Retinal pigment epithelial cell (primary cell): ENCODE results near the gene RNF217.

Experiments
- DNase-seq: peaks from one replicate; pipeline ENCODE4 v3.0.0-alpha.2; 2010; ENCODE audit warnings: low read depth
- H3K4me3 ChIP-seq: 2 replicates; pipeline ENCODE4 v1.5.1; 2011; ENCODE audit warnings: mild to moderate bottlenecking, low read length, control low read depth, moderate library complexity
- CTCF ChIP-seq: conservative IDR thresholded peaks from 2 replicates; pipeline ENCODE4 v1.5.1; 2011; ENCODE audit warnings: low read depth, low read length, control low read depth, inconsistent platforms

Gene RNF217

DNA sequence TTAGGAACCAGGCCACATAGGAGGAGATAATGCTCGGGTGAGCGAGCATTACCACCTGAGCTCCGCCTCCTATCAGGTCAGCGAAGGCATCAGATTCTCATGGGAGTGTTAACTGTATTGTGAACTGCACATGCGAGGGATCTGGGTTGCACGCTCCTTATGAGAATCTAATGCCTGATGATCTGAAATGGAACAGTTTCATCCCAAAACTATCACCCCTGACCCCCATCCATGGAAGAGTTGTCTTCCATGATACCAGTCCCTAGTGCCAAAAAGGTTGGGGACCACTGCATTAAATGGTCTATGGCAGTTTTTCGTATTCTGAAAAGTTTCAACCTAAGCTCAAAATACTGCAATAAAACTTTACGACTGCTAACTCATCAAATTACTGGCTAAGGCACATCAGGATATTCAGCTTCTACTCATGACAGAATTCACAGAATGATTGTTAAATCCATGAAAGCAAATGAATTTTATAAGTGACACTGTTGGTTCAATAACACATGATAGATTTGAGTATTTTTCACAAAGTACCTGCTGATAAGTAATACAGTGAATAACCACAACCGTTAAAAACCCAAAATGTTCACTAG, 25.9 kb downstream of the RNF217 start:
- DNase-seq, result no peak
- no peak for TF ChIP-seq CTCF
- H3K4me3 ChIP-seq, result no peak overlapping the region

DNA sequence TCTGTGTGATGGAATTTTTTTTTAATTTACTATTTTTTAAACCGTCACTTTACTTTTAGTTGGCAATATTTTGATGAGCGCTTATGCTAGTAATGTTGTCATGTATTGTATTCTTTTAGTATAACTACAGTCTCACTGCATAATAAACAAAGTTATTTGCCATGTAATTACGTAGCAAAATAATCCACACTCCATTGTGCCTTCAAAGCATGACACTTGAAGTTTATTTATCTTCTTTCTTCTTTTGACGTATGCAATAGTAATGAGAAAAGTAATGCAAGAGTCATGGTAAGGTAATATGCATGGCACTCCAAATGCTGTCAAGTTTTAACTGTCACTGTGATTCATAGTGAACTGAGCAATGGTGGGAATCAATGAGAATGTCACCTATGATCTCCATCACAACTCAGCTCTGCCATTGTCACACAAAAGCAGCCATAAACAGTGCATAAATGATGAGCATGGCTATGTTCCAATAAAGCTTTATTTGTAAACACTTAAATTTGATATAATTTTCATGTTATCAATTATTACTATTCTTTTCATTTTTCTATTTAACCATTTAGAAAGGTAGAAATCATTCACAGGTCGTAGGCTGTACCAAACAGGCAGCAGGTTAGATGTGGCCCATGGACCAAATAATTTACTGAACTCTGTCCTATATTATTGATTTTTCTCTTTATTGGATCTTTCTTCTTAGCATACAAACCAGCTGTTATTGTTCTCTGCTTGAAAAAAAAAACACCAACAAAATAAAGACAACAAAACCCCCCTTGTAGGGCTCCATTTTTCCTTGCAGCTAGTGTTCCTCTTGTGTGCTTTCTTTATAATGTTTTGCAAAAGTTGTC, 27.1 kb downstream of the RNF217 start:
- TF ChIP-seq CTCF, result no peak
- H3K4me3 ChIP-seq, result no peak overlapping the region
- DNase-seq, result no peak

DNA sequence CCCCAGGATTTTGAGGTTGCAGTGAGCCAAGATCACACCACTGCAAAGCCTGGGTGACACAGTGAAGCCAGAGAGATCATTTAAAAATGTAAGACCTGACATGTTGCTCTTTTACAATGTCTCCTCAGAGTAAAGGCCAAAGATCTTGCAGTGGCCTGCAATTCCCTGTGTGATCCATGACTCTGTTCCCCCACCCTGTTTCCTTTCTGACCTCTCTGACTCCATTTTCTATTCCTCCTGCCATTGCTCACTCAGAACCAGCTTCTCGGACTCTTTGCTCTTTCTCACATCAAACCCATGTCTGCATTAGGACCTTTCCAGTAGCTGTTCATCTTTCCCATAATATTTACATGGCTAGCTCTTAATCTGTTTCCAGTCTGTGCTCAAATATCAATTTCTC, 28.8 kb downstream of the RNF217 start:
- H3K4me3 ChIP-seq, result no peak overlapping the region
- no peak for DNase-seq
- no peak for TF ChIP-seq CTCF

DNA sequence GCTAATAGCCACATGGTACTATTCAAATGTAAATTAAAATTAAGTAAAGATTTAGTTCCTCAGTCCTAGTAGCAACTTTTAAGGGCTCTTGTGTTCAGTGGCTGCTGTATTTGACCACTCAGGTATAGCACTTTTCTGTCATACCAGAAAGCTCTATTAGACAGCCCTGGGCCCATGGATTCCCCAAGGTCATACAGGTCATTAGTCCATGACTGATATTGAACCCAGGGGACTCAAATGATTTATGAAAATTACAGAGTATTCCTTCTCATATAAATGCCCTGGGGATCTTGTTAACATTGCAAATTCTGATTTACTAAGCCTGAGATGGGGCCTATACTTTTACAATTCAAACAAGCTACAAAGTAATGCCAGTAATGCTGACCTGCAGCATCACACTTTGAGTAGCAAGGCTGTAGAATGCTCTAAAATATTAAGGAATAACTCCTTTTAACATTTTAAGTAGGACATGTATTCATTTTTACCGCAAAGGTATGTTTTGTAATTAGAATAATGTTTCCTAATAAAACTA, 29.6 kb downstream of the RNF217 start:
- no peak overlapping the region for H3K4me3 ChIP-seq
- TF ChIP-seq CTCF, result no peak
- no peak for DNase-seq

GRCh38 chr6:124993327-124993726, 31.1 kb downstream of the RNF217 start:
- no peak for TF ChIP-seq CTCF

GRCh38 chr6:124994648-124995047, 32.4 kb downstream of the RNF217 start:
- H3K4me3 ChIP-seq, result no peak overlapping the region
- no peak for DNase-seq
- no peak for TF ChIP-seq CTCF

More at GRCh38 chr6:124993327-124993726, 31.1 kb downstream of the RNF217 start:
- H3K4me3 ChIP-seq, result no peak overlapping the region
- no peak for DNase-seq

- TF ChIP-seq CTCF, result no peak
- H3K4me3 ChIP-seq, result no peak overlapping the region
- no peak for DNase-seq
Observed at GRCh38 chr6:124995131-124995530, 32.9 kb downstream of the RNF217 start.
